KMS-11 (cell line): ENCODE measurements around the gene UBE2L5.
"Not testable (repeated sequence)": the region's sequence is repeated elsewhere in the genome, so short reads cannot be mapped to it uniquely, and the experiment has no call there.

Source experiments
- H2AFZ ChIP-seq: fragments of 200-600 bp; sonication (generic); 2 replicates; pipeline ENCODE4 v1.6.1; 2016; ENCODE audit warnings: antibody characterized with exemption, mixed run types, low read depth
- H3K27ac ChIP-seq: fragments of 200-600 bp; sonication (generic); 2 replicates; pipeline ENCODE4 v1.6.1; 2016; ENCODE audit warnings: mild to moderate bottlenecking, mixed run types
- H3K27me3 ChIP-seq: fragments of 200-600 bp; sonication (generic); 2 replicates; pipeline ENCODE4 v1.6.1; 2017; ENCODE audit warnings: mild to moderate bottlenecking, low read depth, mixed run types, moderate library complexity; ENCODE audit not compliant: insufficient read depth
- H3K36me3 ChIP-seq: fragments of 200-600 bp; sonication (generic); 2 replicates; pipeline ENCODE4 v1.6.1; 2017; ENCODE audit warnings: mild to moderate bottlenecking, mixed run types; ENCODE audit not compliant: insufficient read depth
- H3K4me1 ChIP-seq: fragments of 200-600 bp; sonication (generic); 2 replicates; pipeline ENCODE4 v1.6.1; 2016; ENCODE audit warnings: mild to moderate bottlenecking, low read depth, mixed run types; ENCODE audit not compliant: poor library complexity, severe bottlenecking
- H3K4me2 ChIP-seq: fragments of 200-600 bp; sonication (generic); 2 replicates; pipeline ENCODE4 v1.7.0; 2016; ENCODE audit warnings: mild to moderate bottlenecking, mixed run types
- H3K4me3 ChIP-seq: fragments of 200-600 bp; sonication (generic); IDR thresholded peaks from 2 replicates; pipeline ENCODE4 v1.6.1; 2017; ENCODE audit warnings: low read depth, low read length, mixed read lengths; ENCODE audit not compliant: insufficient read depth
- H3K79me2 ChIP-seq: fragments of 200-600 bp; sonication (generic); 2 replicates; pipeline ENCODE4 v1.6.1; 2016; ENCODE audit warnings: low read depth, mixed run types; ENCODE audit not compliant: insufficient read depth
- H3K9ac ChIP-seq: fragments of 200-600 bp; sonication (generic); 2 replicates; pipeline ENCODE4 v1.6.1; 2016; ENCODE audit warnings: mild to moderate bottlenecking, mixed run types
- H4K20me1 ChIP-seq: fragments of 200-600 bp; sonication (generic); 2 replicates; pipeline ENCODE4 v1.6.1; 2016; ENCODE audit warnings: mild to moderate bottlenecking, mixed run types; ENCODE audit not compliant: insufficient read depth
- CTCF ChIP-seq: fragments of 200-600 bp; sonication (generic); conservative IDR thresholded peaks from 2 replicates; pipeline ENCODE4 v1.6.1; 2017; ENCODE audit warnings: low read depth, mild to moderate bottlenecking, antibody characterized with exemption, low read length, moderate library complexity, mixed read lengths

UBE2L5 gene

GRCh38 chr13:30454991-30455390 is 32.7 kb downstream of the UBE2L5 start:
- Histone ChIP-seq H3K9ac (no peak overlapping the region), H3K79me2 (no peaks in the 10 kb centered on the region), H3K4me2 (no peak overlapping the region), H3K4me3 (no peak overlapping the region), H4K20me1 (no peaks in the 10 kb centered on the region), H3K4me1 (no peaks in the 10 kb centered on the region), H3K27me3 (no peaks in the 10 kb centered on the region), H2AFZ (no peak overlapping the region), H3K36me3 (no peaks in the 10 kb centered on the region), H3K27ac (no peak overlapping the region)
- TF ChIP-seq CTCF: no peak

- TF ChIP-seq CTCF: no peak
- no peaks in the 10 kb centered on the region for H3K79me2 ChIP-seq
- no peaks in the 10 kb centered on the region for H4K20me1 ChIP-seq
- no peak overlapping the region for H3K9ac ChIP-seq
- no peak overlapping the region for H3K4me2 ChIP-seq
- H3K4me1 ChIP-seq: no peaks in the 10 kb centered on the region
- no peak overlapping the region for H2AFZ ChIP-seq
- H3K36me3 ChIP-seq: peaks cover 1% of the 10 kb centered on the region; the same call in 1 of the 2 replicates
- H3K27ac ChIP-seq: no peak overlapping the region
- H3K27me3 ChIP-seq: no peaks in the 10 kb centered on the region
- H3K4me3 ChIP-seq: no peak overlapping the region
Observed at GRCh38 chr13:30456290-30456689, 34.0 kb downstream of the UBE2L5 start.

GRCh38 chr13:30457306-30457891 is 35.1 kb downstream of the UBE2L5 start:
- Histone ChIP-seq H2AFZ (no peak overlapping the region), H3K36me3 (peaks cover 10% of the 10 kb centered on the region; the same call in 1 of the 2 replicates), H3K4me2 (no peak overlapping the region), H3K4me1 (peaks cover 7% of the 10 kb centered on the region), H4K20me1 (no peaks in the 10 kb centered on the region), H3K4me3 (no peak overlapping the region), H3K9ac (no peak overlapping the region), H3K27ac (no peak overlapping the region), H3K79me2 (peaks cover 8% of the 10 kb centered on the region; the same call in 1 of the 2 replicates), H3K27me3 (no peaks in the 10 kb centered on the region)
- no peak for TF ChIP-seq CTCF

- H3K36me3 ChIP-seq: peaks cover 10% of the 10 kb centered on the region; the same call in 1 of the 2 replicates
- H3K27ac ChIP-seq, H3K9ac ChIP-seq, H3K4me2 ChIP-seq, H4K20me1 ChIP-seq, H3K27me3 ChIP-seq, H3K4me3 ChIP-seq, H2AFZ ChIP-seq: not testable (repeated sequence)
- peaks cover 28% of the 10 kb centered on the region for H3K79me2 ChIP-seq
- H3K4me1 ChIP-seq: peaks cover 17% of the 10 kb centered on the region
Observed at GRCh38 chr13:30461279-30462066, 39.2 kb downstream of the UBE2L5 start.
